ENCODE data around the gene ERMN. TPM values are rescaled to one million over a fixed set of nuclear protein-coding genes. Genes with fewer than 3 reads are reported as not detected.
A peak's percentile ranks its signal among the peaks of the same experiment; 100 is the strongest.

ERMN gene
- total and polyA plus RNA-seq, 8 donors, result 0.43 to 5.7 (median 0.58) TPM; not detected in 5

DNA sequence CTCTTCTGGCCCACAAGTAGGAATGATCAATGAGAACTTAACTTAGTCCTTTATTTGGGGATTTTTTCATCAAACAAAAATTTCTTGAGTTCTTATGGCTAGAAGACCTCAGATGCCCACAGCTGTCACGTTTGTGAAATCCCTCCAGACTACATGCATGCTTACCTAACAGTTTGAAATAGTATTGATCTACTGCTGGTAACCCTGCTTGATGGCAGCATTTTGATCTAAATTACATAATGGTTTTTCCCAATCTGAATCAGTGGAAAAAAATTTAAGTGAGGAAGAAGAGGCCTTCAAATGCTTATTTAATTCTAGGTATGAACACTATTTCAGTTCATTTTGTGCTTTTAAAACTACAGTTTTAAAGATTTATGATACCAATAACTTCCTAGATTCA lies 13.9 kb downstream of the ERMN start:
- TF ChIP-seq EP300 (IDR thresholded peaks at IDR 0.05) (no peak), POLR2AphosphoS5 (IDR thresholded peaks at IDR 0.05) (no peak), POLR2A (IDR thresholded peaks at IDR 0.05) (no peak)
- TF ChIP-seq, protein P1, sequence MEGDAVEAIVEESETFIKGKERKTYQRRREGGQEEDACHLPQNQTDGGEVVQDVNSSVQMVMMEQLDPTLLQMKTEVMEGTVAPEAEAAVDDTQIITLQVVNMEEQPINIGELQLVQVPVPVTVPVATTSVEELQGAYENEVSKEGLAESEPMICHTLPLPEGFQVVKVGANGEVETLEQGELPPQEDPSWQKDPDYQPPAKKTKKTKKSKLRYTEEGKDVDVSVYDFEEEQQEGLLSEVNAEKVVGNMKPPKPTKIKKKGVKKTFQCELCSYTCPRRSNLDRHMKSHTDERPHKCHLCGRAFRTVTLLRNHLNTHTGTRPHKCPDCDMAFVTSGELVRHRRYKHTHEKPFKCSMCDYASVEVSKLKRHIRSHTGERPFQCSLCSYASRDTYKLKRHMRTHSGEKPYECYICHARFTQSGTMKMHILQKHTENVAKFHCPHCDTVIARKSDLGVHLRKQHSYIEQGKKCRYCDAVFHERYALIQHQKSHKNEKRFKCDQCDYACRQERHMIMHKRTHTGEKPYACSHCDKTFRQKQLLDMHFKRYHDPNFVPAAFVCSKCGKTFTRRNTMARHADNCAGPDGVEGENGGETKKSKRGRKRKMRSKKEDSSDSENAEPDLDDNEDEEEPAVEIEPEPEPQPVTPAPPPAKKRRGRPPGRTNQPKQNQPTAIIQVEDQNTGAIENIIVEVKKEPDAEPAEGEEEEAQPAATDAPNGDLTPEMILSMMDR (IDR thresholded peaks at IDR 0.05), result no peak
- Histone ChIP-seq H3K4me1 (no peaks in the 10 kb centered on the region), H3K4me3 (no peak overlapping the region), H3K9me3 (no peaks in the 10 kb centered on the region), H3K36me3 (no peaks in the 10 kb centered on the region), H3K27me3 (no peaks in the 10 kb centered on the region), H3K27ac (no peak overlapping the region)
- no peak for DNase-seq
- WGBS, 5 donors, result 70 to 92% (median 87%) methylated on average over 1 of the region's 1 CpG
- intact Hi-C loops (cut with DNase I; ENCODE audit: low total_unique reads), result no loop called here

DNA sequence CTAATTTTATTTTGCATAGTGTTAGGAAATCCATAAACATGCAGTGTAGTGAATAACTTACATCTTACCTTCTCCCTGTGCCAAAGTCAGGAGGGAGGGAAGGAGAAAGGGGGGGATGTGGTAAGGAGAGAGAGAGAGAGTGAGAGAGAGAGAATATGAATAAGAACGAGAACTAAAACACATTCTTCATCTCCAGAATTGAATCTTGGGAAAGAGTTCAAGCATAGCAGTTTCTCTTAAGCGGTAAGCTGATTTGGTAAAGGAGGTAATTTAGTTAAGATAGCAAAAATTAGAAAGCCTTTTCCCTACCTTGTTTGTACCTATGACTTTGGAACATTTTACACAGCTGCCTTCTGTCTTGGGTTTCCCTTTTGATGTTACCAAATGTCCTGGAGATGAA lies 15.7 kb downstream of the ERMN start:
- WGBS, 5 donors, result 80 to 90% (median 86%) methylated on average over 2 of the region's 2 CpGs
- no peak for TF ChIP-seq POLR2A (IDR thresholded peaks at IDR 0.05)
- TF ChIP-seq, protein P1 (IDR thresholded peaks at IDR 0.05), result no peak
- no peak for TF ChIP-seq EP300 (IDR thresholded peaks at IDR 0.05)
- TF ChIP-seq POLR2AphosphoS5 (IDR thresholded peaks at IDR 0.05), result no peak
- intact Hi-C loops (cut with DNase I; ENCODE audit: low total_unique reads), result no loop called here
- H3K4me3 ChIP-seq, result no peak overlapping the region
- H3K27ac ChIP-seq, result no peak overlapping the region
- H3K27me3 ChIP-seq, result no peaks in the 10 kb centered on the region
- no peaks in the 10 kb centered on the region for H3K4me1 ChIP-seq
- no peaks in the 10 kb centered on the region for H3K36me3 ChIP-seq
- no peak for DNase-seq
- H3K9me3 ChIP-seq, result no peaks in the 10 kb centered on the region

DNA sequence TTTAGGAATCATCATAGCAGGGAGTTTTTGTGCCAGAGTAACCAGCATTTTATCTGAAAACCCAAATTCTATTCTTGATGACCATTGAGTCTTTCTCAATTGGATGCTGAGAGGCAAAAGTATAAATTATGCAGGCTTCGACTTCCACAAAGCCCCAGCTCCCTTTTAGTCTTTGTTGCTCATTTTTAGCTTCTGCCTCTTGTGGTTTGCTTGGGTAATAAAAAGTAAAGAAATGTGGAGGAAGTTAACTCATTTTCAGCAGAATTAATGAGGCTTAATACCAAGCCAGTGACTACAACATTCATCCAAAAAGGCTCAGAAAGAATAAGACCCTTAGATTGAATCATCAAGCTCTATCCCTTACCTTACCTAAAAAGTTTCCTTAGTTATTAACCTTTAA lies 18.6 kb downstream of the ERMN start:
- Histone ChIP-seq H3K36me3 (no peaks in the 10 kb centered on the region), H3K27me3 (no peaks in the 10 kb centered on the region), H3K4me1 (peaks cover 0 to 5% (median 0%) of the 10 kb centered on the region in 4 donors), H3K9me3 (no peaks in the 10 kb centered on the region), H3K27ac (no peak overlapping the region), H3K4me3 (no peak overlapping the region)
- intact Hi-C loops (cut with DNase I; ENCODE audit: low total_unique reads), result no loop called here
- TF ChIP-seq, protein P1 (IDR thresholded peaks at IDR 0.05), result no peak
- no peak for TF ChIP-seq EP300 (IDR thresholded peaks at IDR 0.05)
- no peak for TF ChIP-seq POLR2A (IDR thresholded peaks at IDR 0.05)
- no peak for TF ChIP-seq POLR2AphosphoS5 (IDR thresholded peaks at IDR 0.05)
- WGBS, 5 donors, result 56 to 77% (median 63%) methylated on average over 1 of the region's 1 CpG
- no peak for DNase-seq

DNA sequence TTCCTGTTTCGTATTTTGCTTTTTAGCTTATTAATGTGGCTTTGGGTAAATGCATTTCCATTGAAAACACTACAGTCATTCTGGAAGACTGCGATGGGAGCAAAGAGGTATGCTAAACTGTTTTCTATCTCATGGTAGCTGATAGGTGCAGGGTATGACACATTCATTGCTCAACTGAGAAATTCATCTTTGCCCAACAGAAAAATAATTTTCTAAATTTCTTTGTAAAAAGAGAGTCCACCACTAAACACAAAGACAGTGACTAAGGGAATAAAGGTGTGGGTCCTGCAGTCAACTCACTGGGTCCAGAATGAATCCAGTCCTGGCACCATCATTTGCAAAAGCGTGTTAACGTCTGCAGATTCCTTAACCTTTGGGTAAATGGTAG lies 19.9 kb downstream of the ERMN start:
- H3K27me3 ChIP-seq, result no peaks in the 10 kb centered on the region
- no peak for TF ChIP-seq EP300 (IDR thresholded peaks at IDR 0.05)
- intact Hi-C loops (cut with DNase I; ENCODE audit: low total_unique reads), result no loop called here

DNA sequence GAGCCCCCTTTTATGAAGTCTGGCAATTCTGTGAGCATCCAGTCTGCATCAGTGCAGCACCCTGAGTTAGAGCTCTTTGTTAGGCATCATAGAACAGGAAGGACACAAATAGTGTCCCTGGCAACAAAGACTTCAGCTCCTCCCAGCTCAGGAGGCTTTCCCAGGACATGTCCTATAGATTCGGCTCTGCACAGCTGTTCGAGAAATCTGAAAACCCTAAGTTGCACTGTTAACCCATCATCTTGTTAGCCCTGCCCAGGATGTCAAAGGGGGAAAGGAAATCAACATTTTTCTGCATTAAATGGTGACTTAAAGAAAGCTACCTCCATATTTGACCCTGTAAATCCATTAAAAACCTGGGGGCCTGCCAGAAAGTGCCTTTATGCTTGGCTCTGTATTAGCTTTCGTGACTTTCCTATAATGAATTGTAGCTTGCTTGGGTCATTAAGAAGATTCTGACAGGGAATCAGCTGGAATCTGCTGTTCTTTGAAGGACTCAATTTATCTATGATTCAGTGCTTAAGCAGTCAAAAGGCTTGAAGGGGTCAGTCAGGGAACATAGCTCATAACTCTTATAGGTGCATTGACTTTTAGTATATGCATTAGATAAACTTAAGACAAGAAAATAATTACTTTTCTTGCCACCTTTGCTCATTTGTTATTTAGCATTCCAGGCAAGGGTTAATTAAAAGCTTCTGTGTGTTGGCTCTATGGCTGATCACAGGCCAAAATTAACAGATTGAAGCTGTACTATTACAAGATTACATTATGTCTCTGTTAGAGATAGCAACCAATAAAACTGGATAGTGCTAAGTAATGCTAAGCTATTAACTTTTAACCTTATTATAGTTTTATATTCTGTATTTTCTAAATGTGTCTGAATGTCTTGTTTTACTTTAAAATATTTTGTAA lies 20.6 kb downstream of the ERMN start:
- Histone ChIP-seq H3K4me3 (no peak overlapping the region), H3K27me3 (no peaks in the 10 kb centered on the region), H3K36me3 (no peaks in the 10 kb centered on the region), H3K27ac (no peak overlapping the region), H3K4me1 (peaks cover 0 to 5% (median 0%) of the 10 kb centered on the region in 4 donors), H3K9me3 (no peaks in the 10 kb centered on the region)
- peak in 1 of 2 donors; percentile 72 for DNase-seq
- WGBS, 5 donors, result 26 to 42% (median 37%) methylated on average over 3 of the region's 3 CpGs
- TF ChIP-seq EP300 (IDR thresholded peaks at IDR 0.05) (no peak), POLR2AphosphoS5 (IDR thresholded peaks at IDR 0.05) (no peak), POLR2A (IDR thresholded peaks at IDR 0.05) (no peak)
- TF ChIP-seq, protein P1 (IDR thresholded peaks at IDR 0.05), result no peak
- intact Hi-C loops (cut with DNase I; ENCODE audit: low total_unique reads), result no loop called here

More for the DNA sequence above, 19.9 kb downstream of the ERMN start:
- 72 to 83% (median 80%) methylated on average over 4 of the region's 4 CpGs for WGBS, 5 donors
- no peaks in the 10 kb centered on the region for H3K36me3 ChIP-seq
- H3K4me3 ChIP-seq, result no peak overlapping the region
- H3K27ac ChIP-seq, result no peak overlapping the region
- peaks cover 0 to 5% (median 0%) of the 10 kb centered on the region in 4 donors for H3K4me1 ChIP-seq
- DNase-seq, result no peak
- H3K9me3 ChIP-seq, result no peaks in the 10 kb centered on the region
